Stimulated activated CD4-positive, alpha-beta T cell treated with anti-CD3 and anti-CD28 coated beads, Interleukin-4, amount 100 ng/mL, for 4 hours (primary cell): Measurements from ENCODE around the gene LGALS3BP.
A peak's percentile ranks its signal among the peaks of the same experiment; 100 is the strongest.
"Not testable (repeated sequence)": the region's sequence is repeated elsewhere in the genome, so short reads cannot be mapped to it uniquely, and the experiment has no call there.

Experiments used
- DNase-seq, 2 experiments: peaks; one replicate each; pipeline ENCODE4 v3.0.0-alpha.2; 2020

LGALS3BP gene, protein sequence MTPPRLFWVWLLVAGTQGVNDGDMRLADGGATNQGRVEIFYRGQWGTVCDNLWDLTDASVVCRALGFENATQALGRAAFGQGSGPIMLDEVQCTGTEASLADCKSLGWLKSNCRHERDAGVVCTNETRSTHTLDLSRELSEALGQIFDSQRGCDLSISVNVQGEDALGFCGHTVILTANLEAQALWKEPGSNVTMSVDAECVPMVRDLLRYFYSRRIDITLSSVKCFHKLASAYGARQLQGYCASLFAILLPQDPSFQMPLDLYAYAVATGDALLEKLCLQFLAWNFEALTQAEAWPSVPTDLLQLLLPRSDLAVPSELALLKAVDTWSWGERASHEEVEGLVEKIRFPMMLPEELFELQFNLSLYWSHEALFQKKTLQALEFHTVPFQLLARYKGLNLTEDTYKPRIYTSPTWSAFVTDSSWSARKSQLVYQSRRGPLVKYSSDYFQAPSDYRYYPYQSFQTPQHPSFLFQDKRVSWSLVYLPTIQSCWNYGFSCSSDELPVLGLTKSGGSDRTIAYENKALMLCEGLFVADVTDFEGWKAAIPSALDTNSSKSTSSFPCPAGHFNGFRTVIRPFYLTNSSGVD

DNA sequence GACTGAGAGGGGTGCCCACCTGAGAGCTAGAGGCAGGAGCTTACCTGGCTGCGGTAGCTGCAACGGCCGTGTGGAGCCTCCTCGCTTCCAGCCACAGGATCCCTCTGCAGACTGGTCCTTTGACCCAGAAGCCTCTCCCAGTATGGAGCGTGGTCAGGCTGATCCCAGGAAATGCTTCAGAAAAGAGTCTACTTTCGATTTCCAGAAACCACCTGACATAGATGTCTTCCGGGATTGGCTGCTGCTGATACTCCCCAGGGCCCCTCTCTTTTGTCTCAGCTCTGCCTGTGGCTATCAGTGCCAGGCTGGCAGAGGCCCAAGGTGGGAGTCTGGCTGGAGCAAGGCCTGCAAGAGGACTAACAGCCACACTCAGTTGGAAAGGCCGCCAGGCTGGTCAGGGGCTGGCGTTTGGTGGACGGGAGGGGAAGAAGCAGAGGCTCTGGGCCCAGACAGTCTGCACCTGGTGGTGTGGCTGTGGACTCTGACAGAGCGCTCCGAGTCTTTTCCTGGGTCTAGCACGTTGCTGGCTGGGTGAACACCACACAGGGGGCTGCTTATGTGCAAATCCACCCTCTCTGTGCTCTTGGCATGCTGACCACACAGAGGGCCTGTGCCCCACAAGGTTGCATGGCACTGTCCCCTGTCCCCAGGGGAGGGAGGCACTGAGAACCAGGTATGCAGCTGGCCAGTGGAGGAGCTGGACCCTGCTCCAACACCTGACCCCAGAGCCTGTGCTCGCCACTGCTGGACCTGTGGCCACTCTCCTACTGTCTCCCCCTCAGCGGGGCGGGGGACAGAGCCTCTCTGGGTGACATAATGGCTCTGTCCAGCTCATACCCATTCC is at the start of gene LGALS3BP:
LGALS3BP (minus strand) TSS at position 144 of the 844 bp plus-strand sequence. CDS start 2,732 bp downstream, outside the sequence.
- DNase-seq: peak; percentile 15 to 19

DNA sequence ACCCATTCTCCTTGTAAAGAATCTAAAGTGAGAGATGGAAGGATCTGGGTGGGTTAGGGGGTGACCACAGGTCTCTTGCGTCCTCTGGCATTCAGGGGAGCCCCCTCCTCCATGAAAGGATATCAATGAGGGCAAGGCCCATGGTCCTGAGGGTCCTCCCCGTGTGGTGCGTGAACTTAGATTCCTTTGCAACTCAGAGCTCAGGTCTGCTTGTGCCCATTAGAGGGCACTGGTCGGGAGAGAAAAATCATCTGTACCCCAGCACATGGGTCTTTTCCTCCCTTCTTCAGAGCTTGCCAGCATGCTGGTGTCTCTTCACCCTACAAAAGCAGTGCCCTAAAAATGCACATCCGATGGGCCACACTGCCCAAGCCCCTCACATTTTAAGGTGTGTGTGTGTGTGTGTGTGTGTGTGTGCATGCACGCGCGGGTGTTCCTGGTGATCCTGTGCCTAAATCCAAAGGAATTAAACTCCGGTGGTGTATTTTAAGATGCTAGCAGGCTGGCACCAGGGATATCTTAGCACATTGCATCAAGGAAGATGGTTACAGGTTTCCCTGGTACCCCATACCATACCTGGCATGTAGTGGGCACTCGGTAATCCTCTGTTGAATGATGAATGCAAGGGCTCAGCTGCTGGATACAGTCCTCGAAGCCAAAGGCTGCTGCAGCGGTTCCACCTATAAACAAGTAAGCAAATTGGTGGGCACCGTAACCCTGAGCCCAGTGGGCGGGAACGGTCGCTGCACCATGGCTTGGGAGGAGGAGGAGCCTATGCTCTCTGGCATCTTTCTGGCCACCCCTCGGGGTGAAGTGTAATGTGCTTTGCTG is 49.0 kb upstream of the LGALS3BP start:
- DNase-seq: no peak

DNA sequence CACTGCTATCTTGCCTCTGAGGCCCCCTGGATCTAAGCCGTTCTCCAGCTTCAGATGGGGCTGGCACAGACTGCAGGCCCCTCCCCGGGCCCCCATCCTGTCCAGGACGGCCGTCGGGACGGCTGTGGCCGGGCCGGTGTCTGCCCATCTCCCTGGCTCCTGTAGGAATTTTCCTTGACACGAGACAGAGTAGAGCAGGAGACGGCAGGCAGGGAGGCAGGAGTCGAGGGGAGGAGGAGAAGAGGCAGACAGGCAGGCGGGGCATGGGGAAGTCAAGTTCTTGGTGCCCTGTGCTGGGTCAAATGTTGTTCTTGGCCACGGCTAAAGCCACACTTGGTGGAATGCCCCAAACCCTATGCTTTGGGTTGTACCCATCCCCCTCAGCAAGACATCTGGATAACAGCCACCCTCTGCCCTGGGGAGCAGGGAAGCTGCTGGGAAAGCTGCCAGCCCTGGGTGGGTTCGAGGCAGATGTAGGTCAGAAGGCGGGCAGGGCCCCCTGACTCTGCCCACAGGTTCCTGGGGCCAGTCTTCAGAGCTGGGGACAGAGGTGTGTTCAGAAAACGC is 48.3 kb upstream of the LGALS3BP start:
- DNase-seq: no peak

DNA sequence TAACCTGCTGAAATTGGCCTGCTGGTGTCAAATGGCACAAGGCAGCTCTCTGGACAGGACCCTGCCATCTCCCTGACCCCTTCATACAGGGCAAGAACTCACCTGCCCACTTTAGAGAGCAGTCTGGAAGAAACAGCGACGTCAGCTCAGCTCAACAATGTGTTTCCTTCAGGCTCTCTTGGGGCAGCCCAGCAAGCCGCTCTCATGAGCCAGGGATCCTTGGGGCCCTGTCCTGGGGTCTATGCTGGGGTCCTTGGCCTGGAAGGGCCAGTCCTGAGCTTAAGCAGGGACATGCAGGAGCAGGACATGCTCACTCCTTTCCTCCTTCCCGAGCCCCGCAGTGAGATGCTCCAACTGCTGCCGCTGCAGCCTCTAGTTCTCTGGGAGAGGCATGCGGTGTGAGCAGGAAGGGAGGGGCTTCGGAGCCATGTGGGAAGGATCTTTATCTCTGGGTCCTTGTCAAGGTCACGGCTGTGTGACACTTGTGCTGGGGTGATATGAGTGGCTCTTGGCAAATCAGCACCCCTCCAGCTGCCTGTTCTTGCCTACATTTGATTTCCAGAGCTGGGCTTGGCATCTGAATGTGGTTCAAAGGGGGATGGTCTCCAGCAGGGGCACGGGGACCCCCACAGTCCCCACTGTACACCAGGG is 47.7 kb upstream of the LGALS3BP start:
- no peak for DNase-seq

DNA sequence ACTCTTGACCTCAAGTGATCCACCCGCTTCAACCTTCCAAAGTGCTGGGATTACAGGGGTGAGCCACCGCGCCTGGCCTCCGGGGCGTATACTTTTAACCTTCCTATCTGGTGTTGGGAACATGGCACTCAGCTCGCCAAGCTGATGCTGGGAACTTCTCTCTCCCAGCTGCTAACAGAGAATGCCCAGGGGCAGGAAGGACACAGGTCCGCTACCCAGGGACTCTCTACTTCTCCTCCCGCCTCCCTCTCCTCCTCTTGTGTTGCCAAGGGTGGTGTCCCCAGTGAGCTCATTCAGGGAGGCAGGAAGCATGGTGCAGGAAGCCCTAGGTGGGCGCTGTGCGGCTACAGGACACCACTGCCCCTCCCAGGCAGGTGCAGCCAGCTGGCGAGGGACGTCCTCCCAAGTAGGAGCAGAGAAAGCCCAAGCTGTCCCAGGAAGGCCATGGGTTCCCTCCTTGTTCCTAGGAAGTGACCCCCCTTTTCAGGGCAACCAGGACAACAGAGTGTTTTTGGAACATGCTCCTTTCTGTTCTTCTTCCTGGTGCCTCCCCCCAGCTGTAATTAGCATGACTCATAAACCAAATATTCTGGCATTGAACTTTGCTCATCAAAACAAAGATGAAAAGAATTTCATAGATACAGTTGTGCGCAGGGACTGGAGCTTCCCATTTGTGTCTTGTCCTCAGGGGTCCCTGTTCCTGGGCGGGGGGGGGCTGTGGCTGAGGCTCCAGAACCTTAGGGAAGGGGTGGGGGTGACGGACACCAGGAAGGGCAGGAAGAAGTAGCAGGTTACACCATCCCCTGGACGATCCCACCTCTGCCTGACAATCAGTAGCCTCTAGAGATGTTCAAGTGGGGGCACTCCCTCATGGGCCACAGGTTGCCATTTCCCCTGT is 46.9 kb upstream of the LGALS3BP start:
- DNase-seq: no peak

DNA sequence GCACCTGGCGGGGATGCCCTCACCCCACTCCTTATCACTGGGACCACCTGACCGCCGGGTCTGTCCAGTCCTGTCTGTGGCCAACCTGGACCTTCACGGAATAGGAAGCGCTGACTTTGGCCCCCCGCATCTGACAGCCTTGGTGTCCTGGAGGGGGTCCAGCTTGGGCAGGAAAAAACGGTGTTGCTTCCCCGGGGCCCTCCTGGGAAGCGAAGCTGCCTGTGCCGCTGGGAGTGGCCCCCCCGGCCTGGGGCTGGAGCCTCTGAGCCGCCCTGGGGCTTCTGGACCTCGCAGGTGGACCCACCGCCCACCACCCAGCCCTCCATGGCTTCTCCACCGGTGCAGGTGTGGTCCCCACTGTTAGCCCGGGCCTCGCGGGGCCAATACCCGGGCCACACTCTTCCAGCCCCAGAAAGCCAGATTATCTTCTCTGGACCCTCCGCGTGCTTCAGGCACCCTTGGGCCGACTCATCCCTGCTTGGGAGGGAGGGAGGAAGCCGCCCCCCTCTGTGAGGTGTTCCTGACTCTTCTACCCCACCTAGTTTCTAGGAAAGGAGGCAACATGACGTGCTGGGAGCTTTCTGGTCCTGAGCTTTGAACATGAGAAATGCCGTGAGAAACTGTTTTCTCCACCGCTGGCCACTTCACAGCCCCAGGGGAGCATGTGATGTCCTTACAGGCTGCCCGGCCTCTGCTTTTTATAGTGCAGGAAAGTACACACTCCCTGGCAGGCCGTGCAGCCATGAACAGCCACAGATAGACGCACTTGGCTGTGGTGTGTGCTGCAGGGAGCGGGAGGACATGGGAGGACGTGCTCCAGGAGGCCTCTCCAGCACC is 45.4 kb upstream of the LGALS3BP start:
- DNase-seq: no peak

DNA sequence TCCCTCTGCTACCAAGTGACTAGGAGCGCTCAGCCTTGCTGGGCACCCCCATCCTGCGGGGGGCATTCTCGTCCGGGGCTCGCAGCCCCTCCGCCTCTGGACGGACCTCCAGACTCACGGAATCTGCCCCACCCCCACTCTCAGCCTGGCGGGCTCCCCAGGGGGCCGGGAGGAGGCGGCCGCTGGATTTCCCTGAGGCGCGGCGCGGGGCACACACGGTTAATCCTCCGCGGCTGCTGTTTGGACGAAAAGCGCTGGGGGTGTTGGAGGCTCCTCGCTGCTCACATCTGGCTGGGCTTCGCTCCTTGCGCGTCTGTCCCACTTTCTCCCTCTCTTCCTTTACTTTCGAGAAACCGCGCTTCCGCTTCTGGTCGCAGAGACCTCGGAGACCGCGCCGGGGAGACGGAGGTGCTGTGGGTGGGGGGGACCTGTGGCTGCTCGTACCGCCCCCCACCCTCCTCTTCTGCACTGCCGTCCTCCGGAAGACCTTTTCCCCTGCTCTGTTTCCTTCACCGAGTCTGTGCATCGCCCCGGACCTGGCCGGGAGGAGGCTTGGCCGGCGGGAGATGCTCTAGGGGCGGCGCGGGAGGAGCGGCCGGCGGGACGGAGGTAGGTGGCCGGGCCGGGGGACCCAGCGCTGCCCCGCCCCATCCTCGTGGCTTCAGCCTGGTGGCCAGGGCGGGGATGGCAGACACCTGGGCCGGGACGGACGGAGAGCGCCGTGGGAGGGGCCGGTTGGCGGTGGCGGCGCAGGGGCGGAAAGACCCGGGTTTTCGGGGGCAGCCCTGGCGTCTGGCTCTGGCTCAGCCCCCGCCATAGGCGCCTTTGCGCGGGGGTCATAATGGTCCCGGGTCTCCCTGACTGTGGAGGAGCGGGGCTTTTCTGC is 44.4 kb upstream of the LGALS3BP start, which contains the start of gene C1QTNF1:
C1QTNF1 (plus strand) TSS at position 284 of the 886 bp plus-strand sequence. CDS start 19,800 bp downstream, outside the sequence.
- DNase-seq: peak in 1 of 2 experiments; percentile 22

DNA sequence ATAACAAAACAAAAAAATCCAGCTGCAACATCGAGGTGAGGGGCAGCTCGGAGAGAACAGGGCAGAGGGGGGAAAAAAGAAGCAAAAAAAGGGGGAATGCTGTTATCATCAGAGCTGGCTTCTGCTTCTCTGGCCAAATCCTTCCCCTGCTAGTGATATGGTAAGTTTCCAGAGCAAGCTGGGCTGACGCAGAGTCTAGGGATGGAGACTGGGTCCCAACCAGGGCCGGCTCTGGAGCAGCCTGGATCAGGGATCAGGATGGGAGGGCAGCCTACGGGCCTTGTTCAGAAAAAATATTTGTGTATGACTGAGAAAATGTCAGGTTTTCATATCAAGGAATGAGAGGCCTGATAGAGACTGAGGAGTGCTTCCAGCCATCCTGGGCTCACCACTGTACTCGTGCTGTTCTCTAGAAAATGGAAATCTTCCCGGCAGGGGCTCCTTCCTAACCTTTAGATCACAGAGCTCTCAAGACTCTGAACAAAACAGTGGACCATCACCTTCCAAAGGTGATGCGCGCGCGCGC is 43.5 kb upstream of the LGALS3BP start:
- DNase-seq: no peak

DNA sequence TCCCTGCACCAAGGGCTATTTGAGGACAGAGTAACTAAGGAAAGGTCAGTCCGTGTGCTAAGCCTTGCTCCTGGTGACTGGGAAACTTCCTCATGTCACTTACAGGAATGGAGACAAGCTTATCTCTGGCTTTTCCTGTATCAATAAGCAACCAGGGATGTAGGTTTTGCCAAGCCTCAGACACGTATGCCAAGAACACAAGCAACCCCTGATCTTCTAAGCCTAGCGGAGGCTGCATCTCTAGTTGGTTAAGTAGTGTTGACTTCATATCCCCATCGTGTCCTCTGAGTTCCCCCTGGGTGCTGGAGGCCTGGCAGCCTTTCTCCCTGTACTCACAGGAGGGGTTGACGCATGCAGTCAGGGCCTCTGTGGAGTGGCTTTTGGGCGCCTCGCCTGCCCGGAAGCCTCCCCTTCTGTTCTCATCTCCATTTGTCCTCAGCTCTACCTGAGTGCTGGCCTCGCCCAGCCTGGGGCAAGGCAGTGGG is 42.8 kb upstream of the LGALS3BP start:
- no peak for DNase-seq

DNA sequence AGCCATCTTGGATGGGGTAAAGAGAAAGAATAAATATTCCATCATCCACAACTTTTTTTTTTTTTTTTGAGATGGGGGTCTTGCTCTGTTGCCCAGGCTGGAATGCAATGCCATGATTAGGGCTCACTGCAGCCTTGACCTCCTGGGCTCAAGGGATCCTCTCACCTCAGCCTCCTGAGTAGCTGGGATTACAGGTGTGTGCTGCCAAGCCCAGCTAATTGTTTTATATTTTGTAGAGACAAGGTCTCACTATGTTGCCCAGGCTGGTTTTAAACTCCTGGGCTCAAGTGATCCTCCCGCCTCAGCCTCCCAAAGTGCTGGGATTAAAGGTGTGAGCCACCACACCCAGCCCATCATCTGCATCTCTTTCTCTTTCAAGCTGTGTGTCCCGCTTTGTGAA is 42.2 kb upstream of the LGALS3BP start:
- DNase-seq: not testable (repeated sequence)

DNA sequence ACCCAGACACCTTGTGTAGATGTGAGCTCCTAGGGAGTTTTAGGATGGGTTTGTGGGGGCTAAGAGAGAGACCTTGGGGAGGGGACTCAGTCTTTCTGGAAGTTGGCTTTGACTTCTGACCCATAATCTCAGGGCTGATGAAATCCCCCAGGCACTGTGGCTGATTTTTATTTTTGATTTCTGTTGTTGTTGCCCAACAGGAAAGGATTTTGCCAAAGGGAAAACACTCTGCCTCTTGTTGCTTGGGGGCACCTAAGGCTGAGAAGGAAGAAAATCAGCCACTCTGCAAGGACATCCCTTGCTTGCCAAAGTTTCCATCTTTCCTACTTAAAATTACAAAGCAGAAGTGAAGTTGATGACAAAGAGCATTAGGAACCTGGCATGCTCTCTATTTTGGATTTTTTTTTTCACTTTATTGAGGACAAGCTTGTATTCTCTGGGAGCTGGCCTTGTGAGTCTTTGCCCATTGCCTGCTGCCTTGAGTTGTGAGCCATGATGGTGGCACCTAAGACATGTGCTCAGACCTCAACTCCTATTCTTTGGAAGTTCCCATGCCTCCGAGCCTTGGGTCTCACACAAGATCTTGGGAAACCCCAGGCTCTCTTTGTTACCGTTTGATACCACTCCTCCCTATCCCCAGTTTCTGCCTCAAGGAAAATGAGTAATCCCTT is 41.0 kb upstream of the LGALS3BP start:
- no peak for DNase-seq

DNA sequence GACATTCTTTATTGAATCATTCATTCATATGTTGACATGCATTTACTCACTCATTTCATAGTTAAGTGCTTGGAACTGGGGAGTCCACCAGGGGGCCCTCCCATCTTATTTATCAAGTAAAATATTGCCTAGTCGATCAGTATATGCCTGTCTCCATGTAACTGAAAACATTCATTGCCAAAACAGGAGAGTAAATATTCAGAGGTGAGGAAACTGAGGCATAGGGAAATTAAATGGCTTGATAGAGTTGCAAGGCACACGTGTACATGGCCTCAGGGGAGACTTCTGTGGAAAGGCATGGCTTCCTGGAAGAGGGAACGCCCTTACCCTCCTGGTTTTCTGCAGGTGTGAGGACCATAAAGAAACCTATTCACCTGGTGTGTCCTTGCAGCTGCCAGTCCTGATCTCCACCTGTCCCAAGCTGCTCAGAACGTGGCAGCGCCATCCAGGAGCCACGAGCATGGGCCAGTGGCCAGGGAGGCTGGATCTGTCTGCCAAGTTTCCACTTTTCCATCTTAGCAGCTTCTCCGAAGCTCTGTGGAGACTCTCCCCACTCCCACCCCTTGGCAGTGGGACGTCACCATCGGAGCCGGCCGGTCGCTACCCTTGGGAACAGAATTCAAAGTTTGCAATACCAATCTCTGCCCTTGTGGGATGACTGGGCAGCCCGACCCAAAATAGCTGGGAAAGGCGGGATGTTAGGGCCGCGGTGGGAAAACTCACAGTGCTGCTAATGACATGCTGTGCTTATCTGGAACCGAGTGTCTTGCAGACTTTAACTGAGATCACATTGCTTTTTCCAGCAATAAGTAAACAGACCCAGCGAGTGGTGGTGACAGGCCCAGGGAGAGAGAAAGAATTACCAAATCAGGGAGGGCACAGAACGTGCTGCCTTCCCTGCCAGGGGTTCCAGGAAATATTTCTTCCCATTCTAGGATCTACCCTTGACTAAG is 40.2 kb upstream of the LGALS3BP start:
- peak in 1 of 2 experiments; percentile 34 for DNase-seq

DNA sequence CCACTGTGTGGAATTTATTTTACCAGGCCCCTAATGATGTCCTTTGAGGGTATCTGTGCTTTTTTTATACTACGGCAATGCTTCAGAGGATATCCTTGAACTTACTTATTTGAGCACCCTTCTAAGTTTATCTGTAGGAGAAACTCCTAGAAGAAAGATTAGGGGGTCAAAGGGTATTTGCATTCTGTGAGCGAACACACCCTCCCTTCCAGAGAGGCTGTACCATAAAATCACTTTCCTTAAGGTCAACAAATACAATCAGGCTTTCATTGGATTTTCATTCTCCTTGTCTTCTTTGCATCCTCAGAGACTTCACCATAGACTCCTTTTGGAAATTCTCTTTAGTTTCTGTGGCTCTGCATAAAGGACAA is 39.5 kb upstream of the LGALS3BP start:
- DNase-seq: no peak

DNA sequence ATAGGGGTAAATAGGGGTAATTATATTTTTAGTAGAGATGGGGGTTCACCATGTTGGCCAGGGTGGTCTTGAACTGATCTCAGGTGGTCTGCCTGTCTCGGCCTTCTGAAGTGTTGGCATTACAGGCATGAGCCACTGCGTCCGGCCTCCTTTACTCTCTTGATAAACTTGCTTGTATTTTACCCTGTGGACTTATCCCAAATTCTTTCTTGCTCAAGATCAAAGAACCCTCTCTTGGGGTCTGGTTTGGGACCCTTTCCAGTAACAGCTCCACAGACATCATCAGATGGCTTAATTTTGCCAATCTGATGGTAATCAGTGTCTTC is 38.6 kb upstream of the LGALS3BP start:
- no peak for DNase-seq

DNA sequence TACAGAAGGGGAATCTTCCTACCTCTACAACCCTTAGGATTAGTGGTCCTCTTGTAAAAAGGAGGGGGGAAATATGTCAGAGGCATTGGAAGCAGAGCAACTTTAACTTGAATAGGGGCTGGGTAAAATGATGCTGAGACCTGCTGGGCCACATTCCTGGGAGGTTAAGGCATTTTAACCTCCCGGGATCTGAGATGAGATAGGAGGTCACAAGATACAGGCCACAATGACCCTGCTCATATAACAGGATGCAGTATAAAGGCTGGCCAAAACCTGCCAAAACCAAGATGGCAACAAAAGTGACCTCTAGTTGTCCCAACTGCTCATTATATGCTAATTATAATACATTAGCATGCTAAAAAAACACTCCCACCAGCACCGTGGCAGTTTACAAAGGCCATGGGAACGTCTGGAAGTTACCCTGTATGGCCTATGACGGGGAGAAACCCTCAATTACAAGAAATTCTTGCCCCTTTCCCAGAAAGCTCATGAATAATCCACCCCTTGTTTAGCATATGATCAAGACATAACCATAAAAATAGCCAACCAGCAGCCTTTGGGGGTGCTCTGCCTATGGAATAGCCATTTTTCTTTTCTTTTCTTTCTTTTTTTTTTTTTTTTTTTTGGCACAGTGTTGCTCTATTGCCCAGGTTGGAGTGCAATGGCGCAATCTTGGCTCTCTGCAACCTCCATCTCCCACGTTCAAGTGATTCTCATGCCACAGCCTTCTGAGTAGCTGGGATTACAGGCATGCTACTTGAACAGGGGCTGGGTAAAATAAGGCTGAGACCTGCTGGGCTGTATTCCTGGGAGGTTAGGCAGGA is 38.0 kb upstream of the LGALS3BP start:
- DNase-seq: no peak
